SK-N-SH (cell line): ENCODE measurements around the gene TAX1BP1. TPM values are rescaled to one million over a fixed set of nuclear protein-coding genes. Genes with fewer than 3 reads are reported as not detected.

ENCODE experiments used
- CTCF ChIA-PET: fragments of 300-600, 350-600 bp; formaldehyde crosslinking; extraction: SDS; loops from one replicate; lab custom pipeline; 2021; lab: Yijun Ruan, JAX
- POLR2A ChIA-PET: fragments of 350-600 bp; sonication (Branson Sonifier 250); formaldehyde crosslinking; extraction: SDS; loops from one replicate; lab custom pipeline; 2020; ENCODE audit warnings: antibody characterized with exemption, inconsistent platforms; lab: Yijun Ruan, JAX
- DNase-seq: peaks from one replicate; pipeline ENCODE4 v3.0.0; 2012
- H2AFZ ChIP-seq: fragments of 200-600 bp; sonication (generic); 2 replicates; pipeline ENCODE4 v1.8.1; 2016; ENCODE audit warnings: antibody characterized with exemption, mild to moderate bottlenecking, low read depth
- H3F3A ChIP-seq: fragments of 200-600 bp; sonication (generic); replicated peaks from 2 replicates; pipeline ENCODE3; 2016; ENCODE audit warnings: antibody characterized with exemption, mild to moderate bottlenecking; ENCODE audit not compliant: insufficient read depth
- H3K27ac ChIP-seq, 2 experiments: fragments of 200-500 bp in 1 of 2; fragments of 200-600 bp in 1 of 2; sonication (Bioruptor generic) in 1 of 2; sonication (generic), shearing (Covaris generic) in 1 of 2; 2 replicates each; pipeline versions ENCODE4 v1.5.1 to v1.6.1; 2014 to 2016; ENCODE audit warnings: low read depth in 2 of 2, inconsistent platforms in 1 of 2, low read length in 1 of 2, mild to moderate bottlenecking in 1 of 2, mixed read lengths in 1 of 2
- H3K27me3 ChIP-seq: fragments of 200-600 bp; sonication (generic), shearing (Covaris generic); 2 replicates; pipeline ENCODE4 v1.6.1; 2016; ENCODE audit warnings: mixed run types; ENCODE audit not compliant: insufficient read depth
- H3K36me3 ChIP-seq, 2 experiments: fragments of 200-500 bp in 1 of 2; fragments of 200-600 bp in 1 of 2; sonication (Bioruptor generic) in 1 of 2; sonication (generic) in 1 of 2; replicated peaks in 1 of 2; 2 replicates each; pipeline versions ENCODE3 to v1.5.1; 2014 to 2016; ENCODE audit warnings: low read length in 1 of 2, mild to moderate bottlenecking in 1 of 2; ENCODE audit not compliant: insufficient read depth in 2 of 2, control insufficient read depth in 1 of 2
- H3K4me1 ChIP-seq, 2 experiments: fragments of 200-500 bp in 1 of 2; fragments of 200-600 bp in 1 of 2; sonication (Bioruptor generic) in 1 of 2; sonication (generic), shearing (Covaris generic) in 1 of 2; 2 replicates each; pipeline versions ENCODE4 v1.5.1 to v1.6.1; 2014 to 2016; ENCODE audit warnings: low read depth in 1 of 2, low read length in 1 of 2, mixed run types in 1 of 2; ENCODE audit not compliant: insufficient read depth in 2 of 2, control insufficient read depth in 1 of 2
- H3K4me2 ChIP-seq: fragments of 200-600 bp; sonication (generic), shearing (Covaris generic); 2 replicates; pipeline ENCODE4 v1.6.1; 2017; ENCODE audit warnings: mixed run types
- H3K4me3 ChIP-seq, 2 experiments: fragments of 200-500 bp in 1 of 2; fragments of 200-600 bp in 1 of 2; sonication (Bioruptor generic) in 1 of 2; sonication (generic), shearing (Covaris generic) in 1 of 2; 2 replicates each; pipeline versions ENCODE4 v1.5.1 to v1.8.1; 2014 to 2016; ENCODE audit warnings: low read depth in 2 of 2, inconsistent platforms in 1 of 2, low read length in 1 of 2, mild to moderate bottlenecking in 1 of 2, mixed read lengths in 1 of 2, moderate library complexity in 1 of 2
- H3K79me2 ChIP-seq: fragments of 200-600 bp; sonication (generic); 2 replicates; pipeline ENCODE4 v1.8.1; 2017; ENCODE audit warnings: mild to moderate bottlenecking; ENCODE audit not compliant: insufficient read depth
- H3K9ac ChIP-seq: fragments of 200-600 bp; sonication (generic); 2 replicates; pipeline ENCODE4 v1.6.1; 2017; ENCODE audit warnings: mixed run types
- H3K9me2 ChIP-seq: fragments of 200-600 bp; sonication (generic); 2 replicates; pipeline ENCODE4 v1.6.1; 2017; ENCODE audit warnings: mixed run types
- H3K9me3 ChIP-seq: fragments of 200-600 bp; sonication (generic); 2 replicates; pipeline ENCODE4 v1.6.1; 2017; ENCODE audit warnings: mixed run types, mild to moderate bottlenecking, moderate library complexity
- H4K20me1 ChIP-seq: fragments of 200-600 bp; sonication (generic); 2 replicates; pipeline ENCODE4 v1.6.1; 2017; ENCODE audit warnings: mild to moderate bottlenecking, mixed run types; ENCODE audit not compliant: insufficient read depth
- CTCF ChIP-seq: fragments of 200-600 bp; sonication (generic); IDR thresholded peaks from 2 replicates; pipeline ENCODE4 v1.6.1; 2017; ENCODE audit warnings: antibody characterized with exemption, mild to moderate bottlenecking, moderate library complexity
- EP300 ChIP-seq, 2 experiments: IDR thresholded peaks; 2 replicates each; pipeline versions ENCODE4 v1.4.0 to v1.6.1; 2012; ENCODE audit warnings: borderline replicate concordance in 1 of 2, low read depth in 1 of 2, low read length in 1 of 2
- EZH2phosphoT487 ChIP-seq: fragments of 200-600 bp; sonication (generic); IDR thresholded peaks from 2 replicates; pipeline ENCODE4 v1.6.1; 2017; ENCODE audit warnings: low read depth, mixed run types, mild to moderate bottlenecking, antibody characterized with exemption, moderate library complexity, borderline replicate concordance
- FOSL2 ChIP-seq: IDR thresholded peaks from 2 replicates; pipeline ENCODE4 v1.4.0; 2012; ENCODE audit warnings: low read depth, mild to moderate bottlenecking, moderate library complexity, borderline replicate concordance
- GABPA ChIP-seq: IDR thresholded peaks from 2 replicates; pipeline ENCODE4 v1.4.0; 2012; ENCODE audit warnings: low read depth, mild to moderate bottlenecking
- JUND ChIP-seq: IDR thresholded peaks from 2 replicates; pipeline ENCODE4 v1.4.0; 2012
- MEF2A ChIP-seq: IDR thresholded peaks from 2 replicates; pipeline ENCODE4 v1.4.0; 2012; ENCODE audit warnings: low read depth, borderline replicate concordance
- MXI1 ChIP-seq: IDR thresholded peaks from 2 replicates; pipeline ENCODE4 v1.6.1; 2012; ENCODE audit warnings: mild to moderate bottlenecking, low read depth, low read length, improper control_type of control experiment
- NFIC ChIP-seq: IDR thresholded peaks from 2 replicates; pipeline ENCODE4 v1.4.0; 2012; ENCODE audit warnings: borderline replicate concordance
- NRF1 ChIP-seq: IDR thresholded peaks from 2 replicates; pipeline ENCODE4 v1.6.1; 2012; ENCODE audit warnings: low read depth, mild to moderate bottlenecking, low read length
- POLR2AphosphoS5 ChIP-seq: IDR thresholded peaks from 2 replicates; pipeline ENCODE4 v1.6.1; 2012; ENCODE audit warnings: low read depth, low read length
- RAD21 ChIP-seq: IDR thresholded peaks from 2 replicates; pipeline ENCODE4 v1.6.1; 2012; ENCODE audit warnings: mild to moderate bottlenecking, low read length
- RXRA ChIP-seq: IDR thresholded peaks from 2 replicates; pipeline ENCODE4 v1.4.0; 2012; ENCODE audit warnings: low read depth, mild to moderate bottlenecking, borderline replicate concordance
- SIN3A ChIP-seq: IDR thresholded peaks from 2 replicates; pipeline ENCODE4 v1.6.1; 2012; ENCODE audit warnings: low read depth, mild to moderate bottlenecking, low read length, moderate library complexity, borderline replicate concordance
- TAF1 ChIP-seq: IDR thresholded peaks from 2 replicates; pipeline ENCODE4 v1.6.1; 2012; ENCODE audit warnings: low read depth, mild to moderate bottlenecking, low read length, moderate library complexity, borderline replicate concordance
- TCF12 ChIP-seq: IDR thresholded peaks from 2 replicates; pipeline ENCODE4 v1.4.0; 2012
- TEAD4 ChIP-seq: IDR thresholded peaks from 2 replicates; pipeline ENCODE4 v1.4.0; 2012; ENCODE audit warnings: mild to moderate bottlenecking, borderline replicate concordance; ENCODE audit not compliant: insufficient read depth
- WGBS: methylation state at CpG from one replicate; pipeline ENCODE4 v1.1.6; 2017; ENCODE audit warnings: low lambda C conversion rate; 5-methylcytosine and 5-hydroxymethylcytosine counted together
- polyA plus RNA-seq, 3 experiments: library from polyadenylated mRNA; depleted of rRNA; stranded (reverse); fragments of >200 nt; gene quantifications; 2 replicates each; pipeline ENCODE4 v1.2.3, GENCODE V29; 2012
- TF ChIP-seq, protein P1 (sequence below): fragments of 150-350 bp; IDR thresholded peaks from 2 replicates; pipeline ENCODE4 v1.6.1; 2017; ENCODE audit warnings: antibody characterized with exemption, low read length, low read depth, borderline replicate concordance
- TF ChIP-seq, protein P2 (sequence below): IDR thresholded peaks from 2 replicates; pipeline ENCODE4; 2012
- TF ChIP-seq, protein P3 (sequence below): IDR thresholded peaks from 2 replicates; pipeline ENCODE4 v1.4.0; 2012; ENCODE audit warnings: low read depth
- TF ChIP-seq, protein P4 (sequence below): IDR thresholded peaks from 2 replicates; pipeline ENCODE4 v1.4.0; 2012; ENCODE audit warnings: low read depth, borderline replicate concordance

Gene TAX1BP1
- polyA plus RNA-seq, 1 of the 3 experiments (the other 2 are of a cell fraction), result 70.3 TPM

GRCh38 chr7:27777662-27778061 is 37.7 kb downstream of the TAX1BP1 start:
- peaks cover 39% of the 10 kb centered on the region for H3K79me2 ChIP-seq

GRCh38 chr7:27779873-27780272 is 39.9 kb downstream of the TAX1BP1 start:
- H3K27ac ChIP-seq, result no peak overlapping the region
- H3K36me3 ChIP-seq, result peaks cover 23 to 33% of the 10 kb centered on the region in 2 experiments
- H2AFZ ChIP-seq, result no peak overlapping the region
- H3K79me2 ChIP-seq, result peaks cover 53% of the 10 kb centered on the region
- no peak overlapping the region for H3K4me3 ChIP-seq
- H3K27me3 ChIP-seq, result no peaks in the 10 kb centered on the region
- peaks cover 51% of the 10 kb centered on the region for H4K20me1 ChIP-seq
- ChIA-PET POLR2A (no interaction called here), CTCF (interaction anchor here (0.6 to 2.1 kb wide), 6 partner anchors 30 to 584 kb away, joined by 3 to 7 read pairs (median 3); no protein-coding TSS in a partner anchor)
- no peak overlapping the region for H3K9ac ChIP-seq
- DNase-seq, result no peak
- H3K9me3 ChIP-seq, result no peaks in the 10 kb centered on the region
- H3F3A ChIP-seq, result peaks cover 29% of the 10 kb centered on the region
- no peaks in the 10 kb centered on the region for H3K9me2 ChIP-seq
- H3K4me1 ChIP-seq, result peaks cover 5 to 15% of the 10 kb centered on the region in 2 experiments; a peak in 2 of 4 replicates
- H3K4me2 ChIP-seq, result no peak overlapping the region
- TF ChIP-seq, protein P1, sequence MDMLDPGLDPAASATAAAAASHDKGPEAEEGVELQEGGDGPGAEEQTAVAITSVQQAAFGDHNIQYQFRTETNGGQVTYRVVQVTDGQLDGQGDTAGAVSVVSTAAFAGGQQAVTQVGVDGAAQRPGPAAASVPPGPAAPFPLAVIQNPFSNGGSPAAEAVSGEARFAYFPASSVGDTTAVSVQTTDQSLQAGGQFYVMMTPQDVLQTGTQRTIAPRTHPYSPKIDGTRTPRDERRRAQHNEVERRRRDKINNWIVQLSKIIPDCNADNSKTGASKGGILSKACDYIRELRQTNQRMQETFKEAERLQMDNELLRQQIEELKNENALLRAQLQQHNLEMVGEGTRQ, result no peak
- TF ChIP-seq FOSL2 (no peak), NFIC (no peak), MXI1 (no peak), POLR2AphosphoS5 (no peak), GABPA (no peak), JUND (no peak), TCF12 (no peak), RAD21 (no peak), EZH2phosphoT487 (no peak)
- TF ChIP-seq, protein P2, sequence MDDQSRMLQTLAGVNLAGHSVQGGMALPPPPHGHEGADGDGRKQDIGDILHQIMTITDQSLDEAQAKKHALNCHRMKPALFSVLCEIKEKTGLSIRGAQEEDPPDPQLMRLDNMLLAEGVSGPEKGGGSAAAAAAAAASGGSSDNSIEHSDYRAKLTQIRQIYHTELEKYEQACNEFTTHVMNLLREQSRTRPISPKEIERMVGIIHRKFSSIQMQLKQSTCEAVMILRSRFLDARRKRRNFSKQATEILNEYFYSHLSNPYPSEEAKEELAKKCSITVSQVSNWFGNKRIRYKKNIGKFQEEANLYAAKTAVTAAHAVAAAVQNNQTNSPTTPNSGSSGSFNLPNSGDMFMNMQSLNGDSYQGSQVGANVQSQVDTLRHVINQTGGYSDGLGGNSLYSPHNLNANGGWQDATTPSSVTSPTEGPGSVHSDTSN, result no peak

More at GRCh38 chr7:27777662-27778061, 37.7 kb downstream of the TAX1BP1 start:
- Histone ChIP-seq H3K4me1 (peaks cover 3 to 5% of the 10 kb centered on the region in 2 experiments; a peak in 2 of 4 replicates), H3K9me3 (no peaks in the 10 kb centered on the region), H4K20me1 (peaks cover 41% of the 10 kb centered on the region), H3K27ac (no peak overlapping the region), H3K9me2 (no peaks in the 10 kb centered on the region), H3K4me2 (no peak overlapping the region), H3K4me3 (no peak overlapping the region), H3K27me3 (no peaks in the 10 kb centered on the region), H2AFZ (no peak overlapping the region), H3K36me3 (peaks cover 31 to 40% of the 10 kb centered on the region in 2 experiments), H3F3A (peaks cover 16% of the 10 kb centered on the region), H3K9ac (no peak overlapping the region)
- ChIA-PET POLR2A (no interaction called here), CTCF (interaction anchor here (0.9 to 5.3 kb wide), 5 partner anchors 8 to 299 kb away, joined by 3 to 50 read pairs (median 5); no protein-coding TSS in a partner anchor)
- WGBS, result 92% methylated on average over 2 of the region's 2 CpGs
- TF ChIP-seq TEAD4 (no peak), NFIC (no peak), EP300 (IDR thresholded peaks at IDR 0.05; ENCODE audit: borderline replicate concordance in 1 of 2, low read depth in 1 of 2, low read length in 1 of 2) (no peak), SIN3A (no peak), RXRA (no peak), GABPA (no peak), NRF1 (no peak), FOSL2 (no peak), CTCF (no peak), MEF2A (no peak), TAF1 (no peak)
- TF ChIP-seq, protein P3, sequence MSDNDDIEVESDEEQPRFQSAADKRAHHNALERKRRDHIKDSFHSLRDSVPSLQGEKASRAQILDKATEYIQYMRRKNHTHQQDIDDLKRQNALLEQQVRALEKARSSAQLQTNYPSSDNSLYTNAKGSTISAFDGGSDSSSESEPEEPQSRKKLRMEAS, result no peak
- TF ChIP-seq, protein P4, sequence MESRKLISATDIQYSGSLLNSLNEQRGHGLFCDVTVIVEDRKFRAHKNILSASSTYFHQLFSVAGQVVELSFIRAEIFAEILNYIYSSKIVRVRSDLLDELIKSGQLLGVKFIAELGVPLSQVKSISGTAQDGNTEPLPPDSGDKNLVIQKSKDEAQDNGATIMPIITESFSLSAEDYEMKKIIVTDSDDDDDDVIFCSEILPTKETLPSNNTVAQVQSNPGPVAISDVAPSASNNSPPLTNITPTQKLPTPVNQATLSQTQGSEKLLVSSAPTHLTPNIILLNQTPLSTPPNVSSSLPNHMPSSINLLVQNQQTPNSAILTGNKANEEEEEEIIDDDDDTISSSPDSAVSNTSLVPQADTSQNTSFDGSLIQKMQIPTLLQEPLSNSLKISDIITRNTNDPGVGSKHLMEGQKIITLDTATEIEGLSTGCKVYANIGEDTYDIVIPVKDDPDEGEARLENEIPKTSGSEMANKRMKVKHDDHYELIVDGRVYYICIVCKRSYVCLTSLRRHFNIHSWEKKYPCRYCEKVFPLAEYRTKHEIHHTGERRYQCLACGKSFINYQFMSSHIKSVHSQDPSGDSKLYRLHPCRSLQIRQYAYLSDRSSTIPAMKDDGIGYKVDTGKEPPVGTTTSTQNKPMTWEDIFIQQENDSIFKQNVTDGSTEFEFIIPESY, result no peak
- no peak for DNase-seq
